Measurements from ENCODE around the gene WDR38. TPM values are rescaled to one million over a fixed set of nuclear protein-coding genes. Genes with fewer than 3 reads are reported as not detected.
"Not testable (repeated sequence)": the region's sequence is repeated elsewhere in the genome, so short reads cannot be mapped to it uniquely, and the experiment has no call there.

The WDR38 gene
- total RNA-seq, 4 donors from 2014 or later = 0.39 TPM; not detected in 3

- Histone ChIP-seq H3K4me3 (no peak overlapping the region), H3K27me3 (no peaks in the 10 kb centered on the region), H3K27ac (no peak overlapping the region), H3K9me3 (no peaks in the 10 kb centered on the region), H3K4me1 (peaks cover 0 to 10% (median 0%) of the 10 kb centered on the region in 4 donors), H3K36me3 (no peaks in the 10 kb centered on the region)
- WGBS, 2 donors = 66 to 77% methylated on average over 4 of the region's 4 CpGs
- DNase-seq (ENCODE audit: low spot score in 2 of 2) = no peak
- TF ChIP-seq POLR2A (IDR thresholded peaks at IDR 0.05) = no peak
- no peak for TF ChIP-seq CTCF (IDR thresholded peaks at IDR 0.05)
- no peak for TF ChIP-seq EP300 (IDR thresholded peaks at IDR 0.05)
Measured at GRCh38 chr9:124844291-124844690, 9.0 kb upstream of the WDR38 start.

GRCh38 chr9:124846467-124846866 is 6.8 kb upstream of the WDR38 start:
- not testable (repeated sequence) for H3K27me3 ChIP-seq; DNase-seq (ENCODE audit: low spot score in 2 of 2); H3K36me3 ChIP-seq; H3K9me3 ChIP-seq; H3K27ac ChIP-seq; H3K4me3 ChIP-seq
- H3K4me1 ChIP-seq = peaks cover 0 to 17% (median under 1%) of the 10 kb centered on the region in 4 donors
- 89 to 94% methylated on average over 9 of the region's 9 CpGs for WGBS, 2 donors

GRCh38 chr9:124846969-124847368 is 6.3 kb upstream of the WDR38 start:
- no peak for TF ChIP-seq EP300 (IDR thresholded peaks at IDR 0.05)
- no peak for TF ChIP-seq CTCF (IDR thresholded peaks at IDR 0.05)
- TF ChIP-seq POLR2A (IDR thresholded peaks at IDR 0.05) = no peak
- Histone ChIP-seq H3K27me3 (no peaks in the 10 kb centered on the region), H3K9me3 (no peaks in the 10 kb centered on the region), H3K4me1 (peaks cover 0 to 22% (median 3%) of the 10 kb centered on the region in 4 donors), H3K27ac (no peak overlapping the region), H3K4me3 (no peak overlapping the region), H3K36me3 (no peaks in the 10 kb centered on the region)
- no peak for DNase-seq (ENCODE audit: low spot score in 2 of 2)
- WGBS, 2 donors = 88 to 94% methylated on average over 6 of the region's 6 CpGs

DNA sequence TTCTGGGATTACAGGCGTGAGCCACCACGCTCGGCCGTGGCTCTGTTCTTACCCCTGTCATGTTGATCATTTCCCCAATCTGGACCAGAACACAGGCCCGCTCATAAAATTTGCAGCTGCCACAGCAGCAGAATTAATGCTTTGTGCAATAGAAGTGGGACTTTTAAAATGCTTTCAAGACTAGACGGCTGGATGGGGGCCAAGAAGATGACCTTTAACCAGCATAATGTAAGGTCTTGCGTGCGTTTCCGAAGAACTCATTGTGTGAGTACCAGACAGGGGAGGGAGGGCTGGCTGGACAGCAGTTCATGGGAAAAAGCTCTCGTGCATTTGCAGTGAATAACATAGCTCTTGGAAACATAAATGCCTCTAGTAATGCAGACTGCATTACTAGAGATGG is 3.5 kb upstream of the WDR38 start:
- Histone ChIP-seq H3K4me1 (peaks cover 0 to 41% (median 16%) of the 10 kb centered on the region in 4 donors), H3K36me3 (no peaks in the 10 kb centered on the region), H3K27me3 (no peaks in the 10 kb centered on the region), H3K27ac (peak overlapping the region in 2 of 4 donors; percentile 63 to 69), H3K4me3 (no peak overlapping the region), H3K9me3 (no peaks in the 10 kb centered on the region)
- TF ChIP-seq EP300 (IDR thresholded peaks at IDR 0.05) (peak; percentile 37 to 90), POLR2A (IDR thresholded peaks at IDR 0.05) (no peak)
- peak; percentile 57 to 75 for DNase-seq (ENCODE audit: low spot score in 2 of 2)
- 34 to 42% methylated on average over 10 of the region's 10 CpGs for whole genome bisulfite sequencing, 2 donors

GRCh38 chr9:124852121-124852828 is 985 bp upstream of the WDR38 start:
- Histone ChIP-seq H3K9me3 (no peaks in the 10 kb centered on the region), H3K27ac (peak overlapping the region in 3 of 4 donors; percentile 34 to 66 (median 48)), H3K27me3 (no peaks in the 10 kb centered on the region), H3K4me1 (peaks cover 0 to 41% (median 16%) of the 10 kb centered on the region in 4 donors), H3K36me3 (peaks cover 0 to 15% (median 0%) of the 10 kb centered on the region in 3 donors), H3K4me3 (peak overlapping the region in 3 of 4 donors; percentile 44 to 48 (median 48))
- WGBS, 2 donors = 52% methylated on average over 12 to 13 of the region's 13 CpGs
- no peak for TF ChIP-seq POLR2A (IDR thresholded peaks at IDR 0.05)
- no peak for DNase-seq (ENCODE audit: low spot score in 2 of 2)

DNA sequence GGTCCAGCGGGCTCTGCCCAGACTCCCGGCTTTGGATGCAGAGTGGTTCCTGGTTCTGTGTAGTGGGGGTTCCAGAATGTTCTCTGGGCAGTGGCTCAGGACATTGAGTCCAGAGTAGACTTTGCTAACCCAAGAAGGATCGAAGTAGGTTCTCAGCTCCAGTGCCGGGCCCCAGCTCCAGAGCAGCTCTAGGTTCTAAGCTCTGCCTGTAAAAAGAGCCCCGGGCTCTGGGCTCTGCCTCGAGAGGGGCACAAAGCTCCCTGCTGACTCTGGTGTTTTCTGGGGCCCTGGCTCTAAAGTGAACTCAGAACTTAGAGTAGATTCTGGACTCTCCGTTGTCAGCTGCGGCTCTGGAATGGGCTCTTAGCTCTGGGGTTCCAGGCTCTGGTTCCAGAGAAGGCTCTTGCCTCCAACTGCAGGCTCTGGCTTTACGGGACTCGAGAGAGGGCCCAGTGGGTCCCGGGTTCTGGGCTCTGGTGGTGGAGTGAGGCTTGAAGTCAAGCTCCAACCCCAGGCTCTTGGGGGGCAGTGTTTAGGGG is 414 bp downstream of the WDR38 start:
- H3K36me3 ChIP-seq = peaks cover 0 to 28% (median 0%) of the 10 kb centered on the region in 3 donors
- TF ChIP-seq CTCF (IDR thresholded peaks at IDR 0.05) (no peak), POLR2A (IDR thresholded peaks at IDR 0.05) (no peak), EP300 (IDR thresholded peaks at IDR 0.05) (no peak)
- no peaks in the 10 kb centered on the region for H3K27me3 ChIP-seq
- H3K27ac ChIP-seq = peak overlapping the region; percentile 29 to 66 (median 57)
- H3K9me3 ChIP-seq = no peaks in the 10 kb centered on the region
- WGBS, 2 donors = 59 to 72% methylated on average over 7 of the region's 11 CpGs
- peaks cover 0 to 43% (median 16%) of the 10 kb centered on the region in 4 donors for H3K4me1 ChIP-seq
- peak overlapping the region; percentile 30 to 48 (median 46) for H3K4me3 ChIP-seq
- DNase-seq (ENCODE audit: low spot score in 2 of 2) = no peak
